ENCODE data around the gene BIN2.

DNA sequence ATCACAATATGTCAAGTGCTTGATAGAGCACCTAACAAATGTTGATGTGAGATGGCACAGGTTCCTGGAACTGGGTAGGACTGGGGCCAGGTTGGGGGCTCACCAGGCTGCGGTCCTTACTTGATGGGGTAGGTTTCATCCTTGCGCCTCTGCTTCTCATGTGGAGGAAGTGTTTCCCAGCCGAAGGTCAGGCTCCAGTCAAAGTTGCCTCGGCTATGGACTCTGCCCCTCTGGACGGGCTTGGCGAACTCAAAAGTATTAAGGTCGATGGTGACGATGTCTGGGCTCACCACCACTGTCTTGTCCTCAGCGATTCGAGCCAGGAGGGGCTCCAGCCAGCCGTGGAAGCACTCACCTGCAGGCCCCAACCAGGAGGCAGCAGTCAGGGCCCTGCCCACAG lies 40.0 kb upstream of the BIN2 start:
- TF ChIP-seq FOXJ3 (CRISPR knock-in tag; IDR thresholded peaks at IDR 0.05), result no peak
- TF ChIP-seq TEAD4 (IDR thresholded peaks at IDR 0.05; ENCODE audit: low read length), result no peak
- no peak for TF ChIP-seq TEAD4 (CRISPR knock-in tag; IDR thresholded peaks at IDR 0.05; ENCODE audit: borderline replicate concordance)
- TF ChIP-seq NFE2L1 (tag; IDR thresholded peaks at IDR 0.05; ENCODE audit: borderline replicate concordance, low read depth), result no peak
- TF ChIP-seq HDAC1 (IDR thresholded peaks at IDR 0.05), result no peak
- TF ChIP-seq, protein P1, sequence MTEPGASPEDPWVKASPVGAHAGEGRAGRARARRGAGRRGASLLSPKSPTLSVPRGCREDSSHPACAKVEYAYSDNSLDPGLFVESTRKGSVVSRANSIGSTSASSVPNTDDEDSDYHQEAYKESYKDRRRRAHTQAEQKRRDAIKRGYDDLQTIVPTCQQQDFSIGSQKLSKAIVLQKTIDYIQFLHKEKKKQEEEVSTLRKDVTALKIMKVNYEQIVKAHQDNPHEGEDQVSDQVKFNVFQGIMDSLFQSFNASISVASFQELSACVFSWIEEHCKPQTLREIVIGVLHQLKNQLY (CRISPR knock-in tag; conservative IDR thresholded peaks at IDR 0.05), result no peak
- no peak for TF ChIP-seq SRSF1 (IDR thresholded peaks at IDR 0.05; ENCODE audit: low read depth, low read length)
- no peak for TF ChIP-seq SMAD2 (IDR thresholded peaks at IDR 0.05; ENCODE audit: low read depth, low read length)
- TF ChIP-seq YY1 (IDR thresholded peaks at IDR 0.05; ENCODE audit: borderline replicate concordance in 1 of 3, control insufficient read depth in 1 of 3, extremely low read depth in 1 of 3, insufficient read depth in 3 of 3, insufficient read length in 1 of 3, insufficient replicate concordance in 2 of 3, low read depth in 1 of 3, low read length in 2 of 3), result no peak
- TF ChIP-seq, protein P2, sequence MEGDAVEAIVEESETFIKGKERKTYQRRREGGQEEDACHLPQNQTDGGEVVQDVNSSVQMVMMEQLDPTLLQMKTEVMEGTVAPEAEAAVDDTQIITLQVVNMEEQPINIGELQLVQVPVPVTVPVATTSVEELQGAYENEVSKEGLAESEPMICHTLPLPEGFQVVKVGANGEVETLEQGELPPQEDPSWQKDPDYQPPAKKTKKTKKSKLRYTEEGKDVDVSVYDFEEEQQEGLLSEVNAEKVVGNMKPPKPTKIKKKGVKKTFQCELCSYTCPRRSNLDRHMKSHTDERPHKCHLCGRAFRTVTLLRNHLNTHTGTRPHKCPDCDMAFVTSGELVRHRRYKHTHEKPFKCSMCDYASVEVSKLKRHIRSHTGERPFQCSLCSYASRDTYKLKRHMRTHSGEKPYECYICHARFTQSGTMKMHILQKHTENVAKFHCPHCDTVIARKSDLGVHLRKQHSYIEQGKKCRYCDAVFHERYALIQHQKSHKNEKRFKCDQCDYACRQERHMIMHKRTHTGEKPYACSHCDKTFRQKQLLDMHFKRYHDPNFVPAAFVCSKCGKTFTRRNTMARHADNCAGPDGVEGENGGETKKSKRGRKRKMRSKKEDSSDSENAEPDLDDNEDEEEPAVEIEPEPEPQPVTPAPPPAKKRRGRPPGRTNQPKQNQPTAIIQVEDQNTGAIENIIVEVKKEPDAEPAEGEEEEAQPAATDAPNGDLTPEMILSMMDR (IDR thresholded peaks at IDR 0.05 in 2 of 3, conservative IDR thresholded peaks at IDR 0.05 in 1 of 3; ENCODE audit: insufficient read depth in 2 of 3, low read depth in 1 of 3, low read length in 3 of 3), result no peak
- TF ChIP-seq EZH2 (IDR thresholded peaks at IDR 0.05; ENCODE audit: borderline replicate concordance, low read depth, low read length), result no peak

Measured in K562 (cell line).